Peyer's patch (tissue), 4 donors: Measurements from ENCODE around the gene ZDHHC19. TPM values are rescaled to one million over a fixed set of nuclear protein-coding genes. Genes with fewer than 3 reads are reported as not detected.
"Not testable (repeated sequence)": the region's sequence is repeated elsewhere in the genome, so short reads cannot be mapped to it uniquely, and the experiment has no call there.

Experiments
- DNase-seq, 3 donors: peaks; one replicate each; pipeline ENCODE4 v3.0.0-alpha.2; 2017 to 2019
- H3K27ac ChIP-seq, 4 donors: fragments of 200-600 bp; sonication (generic); one replicate each; pipeline ENCODE4 v1.5.1; 2016 to 2019
- H3K27me3 ChIP-seq, 2 donors: fragments of 200-600 bp; sonication (generic); one replicate each; pipeline ENCODE4 v1.5.1; 2019
- H3K36me3 ChIP-seq, 3 donors: fragments of 200-600 bp; sonication (generic); one replicate each; pipeline ENCODE4 v1.5.1; 2016 to 2019
- H3K4me1 ChIP-seq, 4 donors: fragments of 200-600 bp; sonication (generic); one replicate each; pipeline ENCODE4 v1.5.1; 2016 to 2019
- H3K4me3 ChIP-seq, 4 donors: fragments of 200-600 bp; sonication (generic); 1 replicate in 3 of 4; 2 replicates in 1 of 4; pipeline ENCODE4 v1.5.1; 2016 to 2019; ENCODE audit warnings: mild to moderate bottlenecking in 1 of 4
- H3K9me3 ChIP-seq, 4 donors: fragments of 200-600 bp; sonication (generic); one replicate each; pipeline ENCODE4 v1.5.1; 2016 to 2019; ENCODE audit warnings: mild to moderate bottlenecking in 1 of 4
- CTCF ChIP-seq, 6 experiments: fragments of 450-650 bp in 4 of 6; fragments of 200-600 bp in 2 of 6; sonication (generic) in 1 of 6; IDR thresholded peaks; one replicate each; pipeline ENCODE4 v1.5.1; 2017 to 2019; ENCODE audit warnings: antibody characterized with exemption in 6 of 6, mild to moderate bottlenecking in 3 of 6, moderate library complexity in 1 of 6
- POLR2A ChIP-seq, 2 donors: fragments of 450-650 bp; IDR thresholded peaks; one replicate each; pipeline ENCODE4 v1.5.1; 2017; ENCODE audit warnings: antibody characterized with exemption in 2 of 2, mild to moderate bottlenecking in 2 of 2, moderate library complexity in 2 of 2
- total RNA-seq, 4 donors: library from RNA; depleted of rRNA; stranded (reverse); fragments of >200 nt; gene quantifications; one replicate each; pipeline ENCODE4 v1.1.0, GENCODE V29; 2016

ZDHHC19 gene
- total RNA-seq, 4 donors from 2014 or later, result not detected

GRCh38 chr3:196208942-196209695, 2.1 kb downstream of the ZDHHC19 start:
- H3K27me3 ChIP-seq, result no peaks in the 10 kb centered on the region
- H3K36me3 ChIP-seq, result no peaks in the 10 kb centered on the region
- H3K9me3 ChIP-seq, result no peaks in the 10 kb centered on the region
- H3K4me3 ChIP-seq, result no peak overlapping the region
- TF ChIP-seq CTCF (IDR thresholded peaks at IDR 0.05) (no peak), POLR2A (IDR thresholded peaks at IDR 0.05) (no peak)
- no peak for DNase-seq
- H3K4me1 ChIP-seq, result peaks cover 0 to 4% (median 0%) of the 10 kb centered on the region in 4 donors
- H3K27ac ChIP-seq, result no peak overlapping the region

DNA sequence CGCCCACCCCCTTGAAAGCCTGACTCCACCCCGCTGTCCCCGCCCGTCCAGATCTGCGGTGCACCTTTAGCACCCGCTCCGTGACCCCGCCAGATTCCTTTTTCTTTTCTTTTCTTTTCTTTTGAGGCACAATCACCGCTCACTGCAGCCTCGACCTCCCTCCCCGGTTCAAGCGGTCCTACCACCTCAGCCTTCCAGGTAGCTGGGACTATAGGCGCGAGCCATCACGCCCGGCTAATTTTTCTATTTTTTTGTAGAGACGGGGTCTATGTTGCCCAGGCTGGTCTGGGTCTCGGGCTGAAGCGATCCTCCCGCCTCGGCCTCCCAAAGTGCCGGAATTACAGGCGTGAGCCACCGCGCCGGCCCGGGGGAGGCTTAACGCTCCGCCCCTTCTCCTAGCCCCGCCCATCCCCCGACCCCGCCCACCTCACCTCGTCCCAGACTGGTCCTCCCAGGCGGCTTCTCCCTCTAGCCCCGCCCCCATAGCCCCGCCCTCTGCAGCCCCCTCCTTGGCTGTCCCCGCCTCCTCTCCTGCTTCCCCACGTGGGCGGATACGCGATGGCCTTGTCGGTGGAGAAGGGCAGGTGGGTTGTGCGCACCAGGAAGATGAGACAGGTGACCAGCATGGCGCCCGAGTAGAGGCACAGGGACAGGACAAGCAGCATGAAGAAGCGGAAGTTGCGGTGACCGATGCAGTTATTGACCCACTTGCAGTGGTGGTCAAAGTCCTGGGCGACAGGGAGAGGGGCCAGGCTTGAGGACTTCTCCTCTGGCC, 3.2 kb downstream of the ZDHHC19 start:
- peak overlapping the region in 1 of 4 donors; percentile 1 for H3K27ac ChIP-seq
- peaks cover 0 to 4% (median 0%) of the 10 kb centered on the region in 4 donors for H3K4me1 ChIP-seq
- TF ChIP-seq CTCF (IDR thresholded peaks at IDR 0.05), result no peak
- TF ChIP-seq POLR2A (IDR thresholded peaks at IDR 0.05), result peak in 1 of 2 donors; percentile 38
- DNase-seq, result peak; percentile 42 to 82 (median 78)
- H3K27me3 ChIP-seq, result no peaks in the 10 kb centered on the region
- H3K9me3 ChIP-seq, result no peaks in the 10 kb centered on the region
- H3K4me3 ChIP-seq, result peak overlapping the region; percentile 37 to 55 (median 46)
- no peaks in the 10 kb centered on the region for H3K36me3 ChIP-seq

- H3K27ac ChIP-seq, result no peak overlapping the region
- peak overlapping the region; percentile 37 to 55 (median 44) for H3K4me3 ChIP-seq
- H3K4me1 ChIP-seq, result peaks cover 0 to 4% (median 0%) of the 10 kb centered on the region in 4 donors
- no peaks in the 10 kb centered on the region for H3K27me3 ChIP-seq
- no peaks in the 10 kb centered on the region for H3K9me3 ChIP-seq
- no peak for TF ChIP-seq POLR2A (IDR thresholded peaks at IDR 0.05)
- no peak for TF ChIP-seq CTCF (IDR thresholded peaks at IDR 0.05)
- DNase-seq, result no peak
- no peaks in the 10 kb centered on the region for H3K36me3 ChIP-seq
Measured at GRCh38 chr3:196207159-196207832, 3.9 kb downstream of the ZDHHC19 start.

- DNase-seq, H3K27me3 ChIP-seq, H3K4me1 ChIP-seq, H3K27ac ChIP-seq, H3K9me3 ChIP-seq, H3K36me3 ChIP-seq, H3K4me3 ChIP-seq: not testable (repeated sequence)
Measured at GRCh38 chr3:196205442-196206205, 5.6 kb downstream of the ZDHHC19 start.

DNA sequence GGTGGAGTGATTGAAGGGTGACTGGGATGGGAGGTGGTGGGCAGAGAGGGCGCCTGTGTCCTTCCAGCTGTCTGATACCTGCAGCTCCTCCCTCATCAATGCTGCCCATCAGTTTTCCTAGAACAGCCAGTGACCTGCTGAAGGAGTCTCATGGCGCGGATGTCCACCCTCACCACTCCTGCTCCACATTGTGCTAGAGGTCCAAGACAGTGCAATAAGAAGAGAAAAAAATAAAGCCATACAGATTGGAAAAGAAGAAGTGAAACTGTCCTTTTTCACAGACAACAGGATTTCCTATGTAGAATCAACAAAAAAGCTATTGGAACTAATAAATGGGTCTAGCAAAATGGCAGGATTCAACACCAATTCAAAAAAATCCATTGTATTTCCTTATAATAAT, 7.4 kb downstream of the ZDHHC19 start:
- Histone ChIP-seq H3K9me3 (no peaks in the 10 kb centered on the region), H3K4me3 (no peak overlapping the region), H3K27me3 (no peaks in the 10 kb centered on the region), H3K27ac (no peak overlapping the region), H3K4me1 (peaks cover 0 to 4% (median 0%) of the 10 kb centered on the region in 4 donors), H3K36me3 (no peaks in the 10 kb centered on the region)
- no peak for TF ChIP-seq POLR2A (IDR thresholded peaks at IDR 0.05)
- TF ChIP-seq CTCF (IDR thresholded peaks at IDR 0.05), result no peak
- no peak for DNase-seq
